Frontal cortex (tissue), 4 donors: Measurements from ENCODE around the gene CHST2. TPM values are rescaled to one million over a fixed set of nuclear protein-coding genes. Genes with fewer than 3 reads are reported as not detected.
"Not testable (repeated sequence)": the region's sequence is repeated elsewhere in the genome, so short reads cannot be mapped to it uniquely, and the experiment has no call there.

Experiments
- DNase-seq, 2 donors: peaks; one replicate each; pipeline ENCODE4 v3.0.0; 2012; ENCODE audit warnings: low spot score in 2 of 2
- FAIRE-seq: peaks from 2 replicates; lab custom pipeline; 2012; peaks lifted over from hg19 to GRCh38; lab: Jason Lieb, UNC
- total RNA-seq: library from RNA; depleted of rRNA; stranded (reverse); fragments of >200 nt; gene quantifications from one replicate; pipeline ENCODE4 v1.2.3, GENCODE V29; 2014
- donor health status: control.
- donor health status: control.
- donor health status: control.

Gene CHST2
- 44.4 TPM for total RNA-seq

GRCh38 chr3:143119009-143119914 is at the start of gene CHST2:
Gene CHST2 (plus strand): TSS chr3:143119771. CDS start chr3:143120817, 1,046 bp downstream.
- FAIRE-seq = no peak
- peak; percentile 92 for DNase-seq

- no peak for DNase-seq
- FAIRE-seq = no peak
These were observed 48.5 kb upstream of the CHST2 start for GRCh38 chr3:143070977-143071551.

GRCh38 chr3:143071776-143072175 is 47.8 kb upstream of the CHST2 start:
- DNase-seq (no peak), FAIRE-seq (no peak)

- DNase-seq, FAIRE-seq: not testable (repeated sequence)
These were observed 47.1 kb upstream of the CHST2 start for GRCh38 chr3:143072298-143073020.

GRCh38 chr3:143073541-143073940 is 46.0 kb upstream of the CHST2 start:
- not testable (repeated sequence) for FAIRE-seq, DNase-seq

- DNase-seq, FAIRE-seq: not testable (repeated sequence)
These were observed 45.6 kb upstream of the CHST2 start for GRCh38 chr3:143073983-143074382.

- no peak for FAIRE-seq
These were observed 40.7 kb upstream of the CHST2 start for GRCh38 chr3:143078883-143079282.

GRCh38 chr3:143080196-143080595 is 39.4 kb upstream of the CHST2 start:
- no peak for FAIRE-seq

More at GRCh38 chr3:143078883-143079282, 40.7 kb upstream of the CHST2 start:
- DNase-seq = no peak

GRCh38 chr3:143081365-143081764 is 38.2 kb upstream of the CHST2 start:
- DNase-seq (no peak), FAIRE-seq (no peak)

More at GRCh38 chr3:143080196-143080595, 39.4 kb upstream of the CHST2 start:
- no peak for DNase-seq

GRCh38 chr3:143081844-143082778 is 37.5 kb upstream of the CHST2 start:
- no peak for FAIRE-seq
- DNase-seq = no peak

GRCh38 chr3:143083781-143084180 is 35.8 kb upstream of the CHST2 start:
- DNase-seq (no peak), FAIRE-seq (no peak)

GRCh38 chr3:143084856-143085731 is 34.5 kb upstream of the CHST2 start:
- DNase-seq (no peak), FAIRE-seq (no peak)

- FAIRE-seq (no peak), DNase-seq (no peak)
These were observed 30.7 kb upstream of the CHST2 start for GRCh38 chr3:143088835-143089234.

GRCh38 chr3:143089965-143090364 is 29.6 kb upstream of the CHST2 start:
- FAIRE-seq (no peak), DNase-seq (no peak)

- DNase-seq (no peak), FAIRE-seq (no peak)
These were observed 29.1 kb upstream of the CHST2 start for GRCh38 chr3:143090486-143090885.

- no peak for DNase-seq
- no peak for FAIRE-seq
These were observed 28.4 kb upstream of the CHST2 start for GRCh38 chr3:143090976-143091837.

- FAIRE-seq = no peak
- no peak for DNase-seq
These were observed 27.4 kb upstream of the CHST2 start for GRCh38 chr3:143092191-143092590.

GRCh38 chr3:143095813-143096212 is 23.8 kb upstream of the CHST2 start:
- DNase-seq = no peak
- FAIRE-seq = no peak
